ENCODE results near the gene LHFPL3.

DNA sequence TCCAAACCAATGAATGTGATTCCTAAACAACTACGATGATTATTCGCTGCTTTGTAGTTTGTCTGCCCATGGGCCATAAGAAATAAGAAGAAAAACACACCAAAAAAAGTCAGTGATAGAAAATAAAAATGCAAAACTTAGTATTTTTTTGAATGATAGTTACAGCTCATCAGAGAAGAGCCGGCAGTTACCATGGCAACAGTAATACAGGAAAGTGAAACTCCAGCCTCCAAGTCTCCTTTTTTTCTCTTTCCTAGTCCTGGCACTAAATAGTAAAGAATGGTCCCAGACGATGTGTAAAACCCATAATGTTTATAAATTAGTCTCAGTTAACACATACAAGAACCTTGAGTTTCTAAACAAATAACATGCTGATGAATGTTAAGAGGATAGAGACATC lies 21.6 kb upstream of the LHFPL3 start:
- TF ChIP-seq POLR2A (IDR thresholded peaks at IDR 0.05; ENCODE audit: extremely low read depth, insufficient read length) = no peak
- TF ChIP-seq, protein P1, sequence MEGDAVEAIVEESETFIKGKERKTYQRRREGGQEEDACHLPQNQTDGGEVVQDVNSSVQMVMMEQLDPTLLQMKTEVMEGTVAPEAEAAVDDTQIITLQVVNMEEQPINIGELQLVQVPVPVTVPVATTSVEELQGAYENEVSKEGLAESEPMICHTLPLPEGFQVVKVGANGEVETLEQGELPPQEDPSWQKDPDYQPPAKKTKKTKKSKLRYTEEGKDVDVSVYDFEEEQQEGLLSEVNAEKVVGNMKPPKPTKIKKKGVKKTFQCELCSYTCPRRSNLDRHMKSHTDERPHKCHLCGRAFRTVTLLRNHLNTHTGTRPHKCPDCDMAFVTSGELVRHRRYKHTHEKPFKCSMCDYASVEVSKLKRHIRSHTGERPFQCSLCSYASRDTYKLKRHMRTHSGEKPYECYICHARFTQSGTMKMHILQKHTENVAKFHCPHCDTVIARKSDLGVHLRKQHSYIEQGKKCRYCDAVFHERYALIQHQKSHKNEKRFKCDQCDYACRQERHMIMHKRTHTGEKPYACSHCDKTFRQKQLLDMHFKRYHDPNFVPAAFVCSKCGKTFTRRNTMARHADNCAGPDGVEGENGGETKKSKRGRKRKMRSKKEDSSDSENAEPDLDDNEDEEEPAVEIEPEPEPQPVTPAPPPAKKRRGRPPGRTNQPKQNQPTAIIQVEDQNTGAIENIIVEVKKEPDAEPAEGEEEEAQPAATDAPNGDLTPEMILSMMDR (IDR thresholded peaks at IDR 0.05; ENCODE audit: low read depth, low read length) = no peak
- TF ChIP-seq, protein P2, sequence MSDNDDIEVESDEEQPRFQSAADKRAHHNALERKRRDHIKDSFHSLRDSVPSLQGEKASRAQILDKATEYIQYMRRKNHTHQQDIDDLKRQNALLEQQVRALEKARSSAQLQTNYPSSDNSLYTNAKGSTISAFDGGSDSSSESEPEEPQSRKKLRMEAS (IDR thresholded peaks at IDR 0.05; ENCODE audit: low read depth, low read length) = no peak
